Hepatocyte (in vitro differentiated cells): ENCODE data around the gene CUBN.

Experiments used
- EZH2phosphoT487 ChIP-seq: fragments of 200-600 bp; sonication (generic); IDR thresholded peaks from one replicate; pipeline ENCODE4 v1.6.1; 2018; ENCODE audit warnings: antibody characterized with exemption, mild to moderate bottlenecking, low read depth, moderate library complexity; ENCODE audit not compliant: unreplicated experiment, severe bottlenecking
- TF ChIP-seq, protein P1 (sequence below): fragments of 200-600 bp; sonication (generic); IDR thresholded peaks from 2 replicates; pipeline ENCODE4 v1.5.1; 2016; ENCODE audit warnings: antibody characterized with exemption, mild to moderate bottlenecking; ENCODE audit not compliant: poor library complexity

DNA sequence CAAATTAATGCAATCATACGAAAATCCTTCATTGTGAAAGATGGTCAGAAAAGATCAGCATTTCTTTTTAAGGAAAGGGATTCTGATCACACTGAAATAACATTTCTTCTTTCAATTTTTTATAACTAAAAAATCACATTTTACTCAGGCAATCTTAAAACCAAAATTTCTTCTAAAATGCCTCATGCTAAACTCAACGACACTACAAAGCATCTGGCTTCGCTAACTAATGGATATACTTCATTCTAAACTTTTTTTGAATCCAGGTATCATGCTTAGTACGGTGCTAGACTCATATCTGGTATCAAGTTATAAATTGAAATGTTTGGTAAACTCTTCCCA is 100.4 kb downstream of the CUBN start:
- no peak for TF ChIP-seq EZH2phosphoT487
- TF ChIP-seq, protein P1, sequence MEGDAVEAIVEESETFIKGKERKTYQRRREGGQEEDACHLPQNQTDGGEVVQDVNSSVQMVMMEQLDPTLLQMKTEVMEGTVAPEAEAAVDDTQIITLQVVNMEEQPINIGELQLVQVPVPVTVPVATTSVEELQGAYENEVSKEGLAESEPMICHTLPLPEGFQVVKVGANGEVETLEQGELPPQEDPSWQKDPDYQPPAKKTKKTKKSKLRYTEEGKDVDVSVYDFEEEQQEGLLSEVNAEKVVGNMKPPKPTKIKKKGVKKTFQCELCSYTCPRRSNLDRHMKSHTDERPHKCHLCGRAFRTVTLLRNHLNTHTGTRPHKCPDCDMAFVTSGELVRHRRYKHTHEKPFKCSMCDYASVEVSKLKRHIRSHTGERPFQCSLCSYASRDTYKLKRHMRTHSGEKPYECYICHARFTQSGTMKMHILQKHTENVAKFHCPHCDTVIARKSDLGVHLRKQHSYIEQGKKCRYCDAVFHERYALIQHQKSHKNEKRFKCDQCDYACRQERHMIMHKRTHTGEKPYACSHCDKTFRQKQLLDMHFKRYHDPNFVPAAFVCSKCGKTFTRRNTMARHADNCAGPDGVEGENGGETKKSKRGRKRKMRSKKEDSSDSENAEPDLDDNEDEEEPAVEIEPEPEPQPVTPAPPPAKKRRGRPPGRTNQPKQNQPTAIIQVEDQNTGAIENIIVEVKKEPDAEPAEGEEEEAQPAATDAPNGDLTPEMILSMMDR, result no peak
